ENCODE measurements around the gene COL6A3. TPM values are rescaled to one million over a fixed set of nuclear protein-coding genes. Genes with fewer than 3 reads are reported as not detected.

Gene COL6A3
- polyA plus RNA-seq, 3 donors, result 210 to 278 (median 226) TPM

DNA sequence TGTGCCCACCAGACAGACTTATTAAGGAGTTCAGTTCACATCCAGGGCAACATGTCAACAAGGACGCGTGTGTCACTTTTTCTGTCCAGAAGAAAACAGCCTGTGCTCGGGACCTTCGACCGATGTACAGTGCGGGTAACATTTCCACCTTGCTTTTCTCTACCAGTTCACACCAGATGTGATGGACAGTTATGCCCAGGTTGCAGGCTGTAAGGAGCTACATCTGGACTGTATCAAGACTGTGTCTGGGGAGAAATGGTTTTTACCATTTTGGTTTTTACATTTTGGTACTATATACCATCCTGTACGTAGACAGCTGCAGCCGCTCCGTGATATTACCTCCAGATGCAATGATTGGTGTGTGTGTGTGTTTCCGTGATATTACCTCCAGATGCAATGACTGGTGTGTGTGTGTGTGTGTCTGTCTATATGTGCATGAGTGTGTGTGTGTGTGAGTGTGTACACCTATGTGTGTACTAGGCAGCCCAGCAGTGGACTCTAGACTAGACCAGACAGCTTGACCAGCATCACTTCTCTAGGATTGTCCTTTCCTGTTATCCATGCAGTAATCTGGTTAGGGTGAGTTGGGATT lies 118.0 kb downstream of the COL6A3 start:
- DNase-seq (ENCODE audit: extremely low read depth in 1 of 11, low read depth in 9 of 11, low spot score in 4 of 11), result no peak

GRCh38 chr2:237294460-237294859 lies 119.5 kb downstream of the COL6A3 start:
- DNase-seq (ENCODE audit: extremely low read depth in 1 of 11, low read depth in 9 of 11, low spot score in 4 of 11), result no peak

- no peak for DNase-seq (ENCODE audit: extremely low read depth in 1 of 11, low read depth in 9 of 11, low spot score in 4 of 11)
Measured at GRCh38 chr2:237293978-237294377, 120.0 kb downstream of the COL6A3 start.

DNA sequence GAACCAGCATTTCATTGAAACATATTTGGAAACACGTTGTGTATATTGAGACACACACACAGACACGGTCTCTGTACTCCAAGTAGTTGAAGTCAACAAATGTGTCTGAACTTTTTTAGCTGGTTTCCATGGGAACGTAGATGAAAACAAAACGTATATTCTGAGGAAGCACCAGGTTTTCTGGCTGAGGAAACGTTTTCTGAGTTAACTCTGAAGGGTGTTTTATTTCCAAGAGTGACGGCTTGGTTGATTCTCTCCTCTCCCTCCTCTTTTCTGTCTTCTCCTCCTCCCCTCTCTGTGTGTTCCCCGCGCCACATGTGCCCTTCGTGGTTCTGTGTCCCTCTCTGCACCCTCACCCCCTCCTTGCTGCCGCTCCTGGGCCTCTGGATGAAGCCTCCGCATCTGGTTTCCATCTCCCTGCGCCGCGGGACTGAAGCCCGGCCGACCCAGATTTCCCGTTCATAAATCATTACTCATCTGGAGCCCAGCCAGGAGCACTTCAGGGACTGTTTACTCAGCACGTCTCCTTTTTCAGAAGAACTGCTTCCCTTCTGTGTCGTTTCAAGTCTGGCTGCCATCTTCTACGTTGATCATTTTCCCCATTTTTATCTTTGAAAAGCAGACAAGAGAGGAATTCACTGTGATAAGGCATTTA lies 122.7 kb downstream of the COL6A3 start:
- DNase-seq (ENCODE audit: extremely low read depth in 1 of 11, low read depth in 9 of 11, low spot score in 4 of 11), result peak; percentile 90 to 97 (median 95)

- no peak for DNase-seq (ENCODE audit: extremely low read depth in 1 of 11, low read depth in 9 of 11, low spot score in 4 of 11)
Measured at GRCh38 chr2:237290261-237290660, 123.7 kb downstream of the COL6A3 start.

- DNase-seq (ENCODE audit: extremely low read depth in 1 of 11, low read depth in 9 of 11, low spot score in 4 of 11), result no peak
Measured at GRCh38 chr2:237289139-237289538, 124.8 kb downstream of the COL6A3 start.

DNA sequence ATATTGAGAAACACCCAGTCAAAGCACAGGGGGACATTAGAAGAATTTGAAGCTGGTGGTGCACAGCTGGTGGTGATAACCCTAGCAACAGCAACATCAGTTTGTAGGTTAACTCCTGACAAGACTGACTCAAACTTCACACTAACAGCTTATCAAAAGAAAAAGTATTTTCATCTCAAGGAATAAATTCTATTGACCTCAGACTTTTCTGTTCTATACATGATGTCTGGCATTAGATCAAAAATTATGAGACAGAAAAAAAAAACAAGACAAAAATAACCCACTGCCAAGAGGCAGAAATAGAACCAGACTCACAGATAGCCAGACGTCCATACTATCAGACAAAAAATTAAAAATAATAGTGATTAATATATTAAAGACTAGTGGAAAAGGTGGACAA lies 126.1 kb downstream of the COL6A3 start:
- no peak for DNase-seq (ENCODE audit: extremely low read depth in 1 of 11, low read depth in 9 of 11, low spot score in 4 of 11)

GRCh38 chr2:237283131-237283928 lies 130.6 kb downstream of the COL6A3 start:
- no peak for DNase-seq (ENCODE audit: extremely low read depth in 1 of 11, low read depth in 9 of 11, low spot score in 4 of 11)

- no peak for DNase-seq (ENCODE audit: extremely low read depth in 1 of 11, low read depth in 9 of 11, low spot score in 4 of 11)
Measured at GRCh38 chr2:237282568-237283128, 131.3 kb downstream of the COL6A3 start.

- DNase-seq (ENCODE audit: extremely low read depth in 1 of 11, low read depth in 9 of 11, low spot score in 4 of 11), result no peak
Measured at GRCh38 chr2:237281836-237282306, 132.1 kb downstream of the COL6A3 start.

- no peak for DNase-seq (ENCODE audit: extremely low read depth in 1 of 11, low read depth in 9 of 11, low spot score in 4 of 11)
Measured at GRCh38 chr2:237280939-237281338, 133.0 kb downstream of the COL6A3 start.

DNA sequence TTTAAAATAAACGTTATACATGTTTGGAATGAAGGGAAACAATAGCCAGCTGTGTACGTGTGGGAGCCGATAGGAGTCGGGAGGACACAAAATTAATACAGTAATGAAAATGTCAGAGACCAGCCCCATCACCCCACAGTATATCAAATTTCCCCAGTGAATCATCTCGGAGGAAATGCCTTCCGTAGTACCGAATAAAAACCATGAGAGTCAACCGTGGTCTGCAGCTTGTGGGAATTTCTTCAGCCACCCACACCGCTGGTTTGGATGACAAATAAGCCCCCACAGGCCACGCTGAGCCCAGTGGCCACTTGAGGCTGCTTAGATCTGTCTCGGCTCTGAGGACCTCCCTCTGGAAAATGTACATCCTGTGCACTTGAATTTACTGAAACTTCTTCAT lies 133.7 kb downstream of the COL6A3 start:
- DNase-seq (ENCODE audit: extremely low read depth in 1 of 11, low read depth in 9 of 11, low spot score in 4 of 11), result peak in 6 of 11 donors; percentile 62 to 75 (median 72)

DNA sequence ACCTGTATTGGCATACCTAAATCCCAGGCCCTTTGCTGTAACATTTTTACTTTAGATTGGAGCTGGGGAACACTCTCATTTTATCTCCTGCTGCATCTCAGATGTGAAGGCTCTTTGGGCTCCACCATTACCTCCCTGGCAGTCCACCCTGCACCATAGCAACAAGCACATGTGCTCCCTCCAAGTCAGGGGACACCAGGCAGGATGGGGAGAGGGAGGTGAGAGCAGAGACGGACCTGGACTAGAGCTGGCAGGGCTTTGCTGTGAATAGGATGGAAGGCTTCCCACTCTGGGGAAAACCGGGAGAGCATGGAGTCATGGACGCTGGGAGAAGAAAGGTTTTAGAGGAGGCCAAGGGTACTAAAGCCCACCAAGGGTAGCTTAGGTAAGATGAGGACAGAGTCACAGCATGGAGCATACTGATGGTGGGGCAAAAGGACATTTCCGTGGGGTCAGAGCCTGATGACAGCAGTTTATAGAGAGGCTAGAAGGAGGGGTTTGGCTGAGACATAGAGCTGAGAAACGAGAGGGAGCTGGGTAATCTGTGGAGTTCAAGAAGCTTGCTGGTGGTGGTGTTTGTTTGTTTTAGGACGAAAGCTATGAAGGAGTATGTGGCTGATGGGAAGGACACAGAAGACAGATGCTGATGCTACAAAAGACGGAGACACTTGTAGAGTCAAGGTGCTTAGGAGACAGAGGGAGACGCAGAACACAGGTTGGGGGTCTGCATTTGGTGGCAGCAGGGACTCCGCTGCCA lies 134.8 kb downstream of the COL6A3 start:
- no peak for DNase-seq (ENCODE audit: extremely low read depth in 1 of 11, low read depth in 9 of 11, low spot score in 4 of 11)

- no peak for DNase-seq (ENCODE audit: extremely low read depth in 1 of 11, low read depth in 9 of 11, low spot score in 4 of 11)
Measured at GRCh38 chr2:237278568-237278967, 135.4 kb downstream of the COL6A3 start.

- no peak for DNase-seq (ENCODE audit: extremely low read depth in 1 of 11, low read depth in 9 of 11, low spot score in 4 of 11)
Measured at GRCh38 chr2:237276716-237277490, 137.1 kb downstream of the COL6A3 start.

Measured in renal cortex interstitium (tissue), 11 donors.